Stimulated activated naive CD8-positive, alpha-beta T cell treated with anti-CD3 and anti-CD28 coated beads, Interleukin-15, amount 100 ng/mL, for 72 hours (primary cell): ENCODE results near the gene PCGF3.
"Not testable (repeated sequence)": the region's sequence is repeated elsewhere in the genome, so short reads cannot be mapped to it uniquely, and the experiment has no call there.

ENCODE experiments used
- ATAC-seq: fragments of 150-1000 bp; cut with Tn5 transposase; 2 replicates; pipeline ENCODE4 v1.10.0; 2021; ENCODE audit warnings: mild to moderate bottlenecking, moderate library complexity
- DNase-seq, 2 donors: peaks; one replicate each; pipeline ENCODE4 v3.0.0; 2021 to 2022
- H3K27ac Mint-ChIP-seq, 2 donors: one replicate each; pipeline ENCODE4 v1.8.0; 2022; ENCODE audit warnings: mild to moderate bottlenecking in 2 of 2, mixed read lengths in 2 of 2, moderate library complexity in 2 of 2
- H3K27me3 Mint-ChIP-seq: one replicate; pipeline ENCODE4 v1.8.0; 2022; ENCODE audit warnings: mixed read lengths
- H3K4me1 Mint-ChIP-seq: one replicate; pipeline ENCODE4 v1.8.0; 2022; ENCODE audit warnings: mild to moderate bottlenecking, mixed read lengths
- H3K4me3 Mint-ChIP-seq, 2 donors: one replicate each; pipeline ENCODE4 v1.8.0; 2022; ENCODE audit warnings: mild to moderate bottlenecking in 2 of 2, mixed read lengths in 2 of 2, moderate library complexity in 1 of 2
- H3K9me3 Mint-ChIP-seq, 2 donors: one replicate each; pipeline ENCODE4 v1.8.0; 2022; ENCODE audit warnings: mixed read lengths in 2 of 2

PCGF3 gene

GRCh38 chr4:763191-763810 lies 57.7 kb downstream of the PCGF3 start:
- Mint-ChIP-seq H3K4me3 (no peak overlapping the region), H3K27ac (peak overlapping the region in 1 of 2 donors; percentile 81), H3K9me3 (no peaks in the 10 kb centered on the region), H3K27me3 (no peaks in the 10 kb centered on the region), H3K4me1 (peaks cover 10% of the 10 kb centered on the region)
- DNase-seq = no peak
- ATAC-seq = no peak

GRCh38 chr4:763922-764321 lies 58.3 kb downstream of the PCGF3 start:
- H3K27ac Mint-ChIP-seq = no peak overlapping the region
- no peak for DNase-seq
- peaks cover 10% of the 10 kb centered on the region for H3K4me1 Mint-ChIP-seq
- peak; percentile 5 for ATAC-seq
- H3K9me3 Mint-ChIP-seq = no peaks in the 10 kb centered on the region
- no peaks in the 10 kb centered on the region for H3K27me3 Mint-ChIP-seq
- H3K4me3 Mint-ChIP-seq = no peak overlapping the region

GRCh38 chr4:764405-765169 lies 59.0 kb downstream of the PCGF3 start:
- Mint-ChIP-seq H3K9me3 (no peaks in the 10 kb centered on the region), H3K27ac (peak overlapping the region in 1 of 2 donors; percentile 24), H3K4me1 (peaks cover 10% of the 10 kb centered on the region), H3K4me3 (no peak overlapping the region), H3K27me3 (no peaks in the 10 kb centered on the region)
- ATAC-seq (peak; percentile 20), DNase-seq (no peak)

GRCh38 chr4:766152-766515 lies 60.5 kb downstream of the PCGF3 start:
- H3K4me3 Mint-ChIP-seq = no peak overlapping the region
- H3K9me3 Mint-ChIP-seq = no peaks in the 10 kb centered on the region
- H3K4me1 Mint-ChIP-seq = peaks cover 5% of the 10 kb centered on the region
- no peak for ATAC-seq
- H3K27ac Mint-ChIP-seq = no peak overlapping the region
- DNase-seq = no peak
- no peaks in the 10 kb centered on the region for H3K27me3 Mint-ChIP-seq

GRCh38 chr4:766559-767283 lies 61.1 kb downstream of the PCGF3 start:
- peaks cover 5% of the 10 kb centered on the region for H3K4me1 Mint-ChIP-seq
- H3K27ac Mint-ChIP-seq = no peak overlapping the region
- ATAC-seq = no peak

GRCh38 chr4:768076-768475 lies 62.4 kb downstream of the PCGF3 start:
- DNase-seq = no peak
- no peak for ATAC-seq
- Mint-ChIP-seq H3K4me3 (no peak overlapping the region), H3K27ac (no peak overlapping the region), H3K4me1 (peaks cover 7% of the 10 kb centered on the region), H3K27me3 (no peaks in the 10 kb centered on the region), H3K9me3 (no peaks in the 10 kb centered on the region)

More at GRCh38 chr4:766559-767283, 61.1 kb downstream of the PCGF3 start:
- DNase-seq = no peak
- Mint-ChIP-seq H3K27me3 (no peaks in the 10 kb centered on the region), H3K9me3 (no peaks in the 10 kb centered on the region), H3K4me3 (no peak overlapping the region)

- Mint-ChIP-seq H3K27ac (no peak overlapping the region), H3K4me3 (no peak overlapping the region), H3K27me3 (no peaks in the 10 kb centered on the region), H3K4me1 (peaks cover 16% of the 10 kb centered on the region), H3K9me3 (no peaks in the 10 kb centered on the region)
- no peak for DNase-seq
- no peak for ATAC-seq
Observed at GRCh38 chr4:768995-769394, 63.4 kb downstream of the PCGF3 start.

- Mint-ChIP-seq H3K9me3 (no peaks in the 10 kb centered on the region), H3K27ac (no peak overlapping the region), H3K4me1 (peaks cover 21% of the 10 kb centered on the region), H3K27me3 (no peaks in the 10 kb centered on the region), H3K4me3 (no peak overlapping the region)
- no peak for ATAC-seq
- no peak for DNase-seq
Observed at GRCh38 chr4:769511-769910, 63.9 kb downstream of the PCGF3 start.

- H3K4me3 Mint-ChIP-seq = no peak overlapping the region
- no peaks in the 10 kb centered on the region for H3K27me3 Mint-ChIP-seq
- DNase-seq (no peak), ATAC-seq (no peak)
- no peak overlapping the region for H3K27ac Mint-ChIP-seq
- peaks cover 26% of the 10 kb centered on the region for H3K4me1 Mint-ChIP-seq
- no peaks in the 10 kb centered on the region for H3K9me3 Mint-ChIP-seq
Observed at GRCh38 chr4:770022-770421, 64.4 kb downstream of the PCGF3 start.

GRCh38 chr4:771464-771863 lies 65.8 kb downstream of the PCGF3 start:
- peak overlapping the region in 1 of 2 donors; percentile 52 for H3K27ac Mint-ChIP-seq

GRCh38 chr4:772118-772517 lies 66.5 kb downstream of the PCGF3 start:
- ATAC-seq = no peak
- DNase-seq = no peak
- Mint-ChIP-seq H3K4me3 (no peak overlapping the region), H3K9me3 (no peaks in the 10 kb centered on the region), H3K27me3 (no peaks in the 10 kb centered on the region), H3K27ac (peak overlapping the region in 1 of 2 donors; percentile 19), H3K4me1 (peaks cover 41% of the 10 kb centered on the region)

More at GRCh38 chr4:771464-771863, 65.8 kb downstream of the PCGF3 start:
- ATAC-seq (no peak), DNase-seq (no peak)
- Mint-ChIP-seq H3K27me3 (no peaks in the 10 kb centered on the region), H3K4me3 (no peak overlapping the region), H3K4me1 (peaks cover 40% of the 10 kb centered on the region), H3K9me3 (no peaks in the 10 kb centered on the region)

- Mint-ChIP-seq H3K27me3 (no peaks in the 10 kb centered on the region), H3K27ac (no peak overlapping the region), H3K4me3 (no peak overlapping the region), H3K9me3 (no peaks in the 10 kb centered on the region), H3K4me1 (peaks cover 46% of the 10 kb centered on the region)
- DNase-seq (no peak), ATAC-seq (peak; percentile 28)
Observed at GRCh38 chr4:772776-773175, 67.1 kb downstream of the PCGF3 start.

GRCh38 chr4:773214-773613 lies 67.6 kb downstream of the PCGF3 start:
- H3K27ac Mint-ChIP-seq = no peak overlapping the region

GRCh38 chr4:774419-775092 lies 68.9 kb downstream of the PCGF3 start:
- not testable (repeated sequence) for ATAC-seq, H3K4me3 Mint-ChIP-seq, H3K9me3 Mint-ChIP-seq, DNase-seq, H3K27me3 Mint-ChIP-seq
- H3K27ac Mint-ChIP-seq = peak overlapping the region in 1 of 2 donors; percentile 50
- peaks cover 60% of the 10 kb centered on the region for H3K4me1 Mint-ChIP-seq

More at GRCh38 chr4:773214-773613, 67.6 kb downstream of the PCGF3 start:
- DNase-seq (no peak), ATAC-seq (peak; percentile 23)
- peaks cover 51% of the 10 kb centered on the region for H3K4me1 Mint-ChIP-seq
- H3K27me3 Mint-ChIP-seq = no peaks in the 10 kb centered on the region
- no peaks in the 10 kb centered on the region for H3K9me3 Mint-ChIP-seq
- H3K4me3 Mint-ChIP-seq = no peak overlapping the region

- H3K4me3 Mint-ChIP-seq, H3K27me3 Mint-ChIP-seq, ATAC-seq, H3K9me3 Mint-ChIP-seq, DNase-seq: not testable (repeated sequence)
- Mint-ChIP-seq H3K4me1 (peaks cover 70% of the 10 kb centered on the region), H3K27ac (peak overlapping the region in 1 of 2 donors; percentile 30)
Observed at GRCh38 chr4:775485-775884, 69.9 kb downstream of the PCGF3 start.
